Spinal cord (tissue), 10 donors: Measurements from ENCODE around the gene AHNAK. TPM values are rescaled to one million over a fixed set of nuclear protein-coding genes. Genes with fewer than 3 reads are reported as not detected.
A peak's percentile ranks its signal among the peaks of the same experiment; 100 is the strongest.

Experiments
- DNase-seq, 6 donors: peaks; one replicate each; pipeline versions ENCODE4 v3.0.0 to v3.0.0-alpha.2; 2013 to 2015; ENCODE audit warnings: low spot score in 6 of 6, low read depth in 4 of 6
- H3K27ac ChIP-seq: one replicate; pipeline ENCODE4 v1.5.1; 2013; ENCODE audit warnings: low read depth, low read length, control low read depth
- H3K27me3 ChIP-seq: one replicate; pipeline ENCODE4 v1.6.1; 2013; ENCODE audit warnings: low read length; ENCODE audit not compliant: control insufficient read depth, insufficient read depth
- H3K36me3 ChIP-seq: one replicate; pipeline ENCODE4 v1.6.1; 2013; ENCODE audit warnings: low read length; ENCODE audit not compliant: control insufficient read depth, insufficient read depth
- H3K4me1 ChIP-seq: one replicate; pipeline ENCODE4 v1.6.1; 2013; ENCODE audit warnings: low read length; ENCODE audit not compliant: control insufficient read depth, insufficient read depth
- H3K4me3 ChIP-seq: one replicate; pipeline ENCODE4 v1.5.1; 2013; ENCODE audit warnings: low read depth, low read length, control low read depth
- H3K9me3 ChIP-seq: one replicate; pipeline ENCODE4 v1.6.1; 2013; ENCODE audit warnings: low read length; ENCODE audit not compliant: control insufficient read depth, insufficient read depth
- WGBS: methylation state at CpG from one replicate; pipeline ENCODE4 v1.1.5; 2013; ENCODE audit warnings: missing lambda C conversion rate; ENCODE audit not compliant: insufficient coverage; 5-methylcytosine and 5-hydroxymethylcytosine counted together
- polyA plus RNA-seq, 2 donors: library from polyadenylated mRNA; unstranded; fragments of 120-200 nt; gene quantifications; one replicate each; pipeline ENCODE4 v1.2.1, GENCODE V29; 2013; ENCODE audit not compliant: insufficient read length in 2 of 2
- total RNA-seq, 2 donors: library from RNA; depleted of rRNA in 1 of 2; stranded (reverse); fragments of 120-200 nt in 1 of 2; fragments of >200 nt in 1 of 2; gene quantifications; one replicate each; pipeline versions ENCODE4 v1.2.3 to v1.2.4, GENCODE V29; 2013 to 2014
- donor health status: healthy.

The AHNAK gene
- total and polyA plus RNA-seq, 4 donors: 60.2 to 463 (median 165) TPM

DNA sequence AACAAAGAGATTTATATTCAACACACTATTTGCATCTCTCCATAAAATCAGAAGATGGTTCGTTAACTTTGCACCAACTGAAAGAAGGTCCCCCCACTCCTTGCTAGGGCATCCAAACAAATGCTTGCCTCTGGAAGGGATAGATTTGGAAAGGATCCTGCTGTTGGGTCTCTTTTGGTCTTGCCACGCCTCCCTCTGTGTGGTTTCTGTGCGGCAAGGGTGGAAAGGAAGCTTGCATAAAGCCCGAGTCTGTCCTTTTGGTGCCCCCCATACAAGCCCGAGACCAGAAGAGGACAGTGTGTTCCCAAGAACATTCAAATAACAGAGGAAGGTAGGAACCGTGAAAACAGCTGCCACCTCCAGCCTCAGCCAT, 112.7 kb downstream of the AHNAK start:
- Histone ChIP-seq H3K9me3 (no peaks in the 10 kb centered on the region), H3K27me3 (no peaks in the 10 kb centered on the region), H3K36me3 (no peaks in the 10 kb centered on the region), H3K4me3 (no peak overlapping the region), H3K4me1 (peaks cover 28% of the 10 kb centered on the region), H3K27ac (peak overlapping the region; percentile 64)
- WGBS: 33% methylated on average over 5 of the region's 6 CpGs
- DNase-seq: peak in 2 of 6 donors; percentile 38 to 47

DNA sequence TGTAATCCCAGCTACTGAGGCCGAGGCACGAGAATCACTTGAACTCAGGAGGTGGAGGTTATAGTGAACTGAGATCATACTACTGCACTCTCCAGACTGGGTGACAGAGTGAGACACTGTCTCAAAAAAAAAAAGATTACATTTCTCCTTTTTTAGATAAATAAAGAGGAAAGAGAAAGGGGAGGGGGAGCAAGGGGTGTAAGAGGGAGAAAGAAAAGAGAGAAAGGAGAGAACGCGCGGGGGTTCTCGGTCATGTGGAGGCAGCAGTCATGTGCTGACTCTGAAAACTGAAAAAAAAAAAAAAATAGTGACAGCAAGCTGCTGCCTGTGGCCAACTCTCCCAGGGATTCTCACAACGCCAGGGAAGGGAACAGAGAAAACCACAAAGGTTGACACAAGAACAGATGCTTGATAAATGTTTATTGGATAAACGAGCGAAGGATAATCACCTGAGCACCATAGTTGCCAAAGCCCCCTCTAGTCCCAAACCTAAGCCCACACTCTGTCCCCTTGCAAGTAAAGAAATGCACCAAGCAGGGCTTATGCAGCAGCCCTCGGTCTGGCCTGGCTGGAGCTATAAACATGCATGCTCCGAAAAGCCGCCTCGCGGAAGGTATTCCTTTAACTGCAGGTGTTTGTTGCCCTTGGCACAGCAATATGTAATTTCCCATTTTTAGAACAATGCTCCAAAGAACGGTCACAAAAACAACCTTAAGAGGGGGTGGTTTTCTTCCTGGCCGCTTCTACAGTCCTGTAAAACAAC, 113.3 kb downstream of the AHNAK start:
- peaks cover 28% of the 10 kb centered on the region for H3K4me1 ChIP-seq
- 6% methylated on average over 5 of the region's 16 CpGs for WGBS
- peak overlapping the region; percentile 64 for H3K27ac ChIP-seq
- no peaks in the 10 kb centered on the region for H3K9me3 ChIP-seq
- H3K4me3 ChIP-seq: no peak overlapping the region
- peak in 2 of 6 donors; percentile 35 to 65 for DNase-seq
- H3K27me3 ChIP-seq: no peaks in the 10 kb centered on the region
- no peaks in the 10 kb centered on the region for H3K36me3 ChIP-seq

DNA sequence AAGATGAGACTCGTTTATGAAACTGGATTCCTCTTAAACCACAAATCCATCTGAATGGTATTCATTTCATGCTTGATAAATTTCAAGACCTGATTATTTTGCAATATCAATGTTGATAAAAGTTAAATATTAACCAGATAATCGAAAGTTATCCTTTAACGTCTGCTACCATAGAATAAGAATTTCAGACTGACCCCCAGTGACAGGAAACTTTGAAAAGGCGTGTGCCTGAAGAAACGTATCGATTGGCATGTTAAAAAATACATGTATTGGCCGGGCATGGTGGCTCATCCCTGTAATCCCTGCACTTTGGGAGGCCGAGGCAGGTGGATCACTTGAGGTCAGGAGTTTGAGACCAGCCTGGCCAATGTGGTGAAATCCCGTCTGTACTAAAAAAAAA, 113.9 kb downstream of the AHNAK start:
- peaks cover 28% of the 10 kb centered on the region for H3K4me1 ChIP-seq

DNA sequence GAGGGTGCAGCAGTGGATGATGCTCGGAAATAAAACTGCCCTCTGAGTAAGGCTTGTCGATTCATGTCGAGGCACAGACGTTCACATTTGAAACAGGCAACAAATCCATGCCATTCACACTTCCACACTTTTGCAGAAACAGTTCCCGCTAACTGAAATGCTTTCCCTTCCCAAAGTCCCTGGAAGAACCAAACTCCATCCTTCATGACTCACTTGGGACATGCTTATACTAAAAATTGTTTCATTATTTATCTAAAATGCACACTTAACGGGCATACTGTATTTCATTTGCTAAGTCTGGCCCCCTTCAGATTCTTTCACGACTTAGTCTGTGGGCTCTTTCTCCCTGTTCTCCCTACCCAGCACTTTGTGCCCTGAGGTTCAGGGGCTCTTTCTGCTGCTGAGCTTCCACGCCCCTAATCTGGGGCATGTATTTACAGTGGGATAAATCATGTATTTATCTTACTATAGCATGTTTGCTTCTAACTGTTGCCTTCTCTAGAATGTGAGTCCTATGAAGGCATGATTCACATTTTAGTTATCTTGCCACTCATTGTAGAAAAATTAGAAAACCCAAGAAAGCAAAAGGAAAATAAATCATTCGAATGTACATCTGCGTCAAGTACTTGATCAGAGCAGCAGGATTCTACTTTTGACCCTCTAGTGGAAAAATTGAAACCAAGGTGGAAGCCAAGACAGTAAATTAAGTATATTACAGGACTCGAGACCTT, 115.3 kb downstream of the AHNAK start:
- 80% methylated on average over 8 of the region's 11 CpGs for WGBS

More for the DNA sequence above, 113.9 kb downstream of the AHNAK start:
- 100% methylated on average over 5 of the region's 9 CpGs for WGBS
- H3K36me3 ChIP-seq: no peaks in the 10 kb centered on the region
- no peak overlapping the region for H3K4me3 ChIP-seq
- no peaks in the 10 kb centered on the region for H3K27me3 ChIP-seq
- H3K27ac ChIP-seq: peak overlapping the region; percentile 64
- H3K9me3 ChIP-seq: no peaks in the 10 kb centered on the region
- no peak for DNase-seq

DNA sequence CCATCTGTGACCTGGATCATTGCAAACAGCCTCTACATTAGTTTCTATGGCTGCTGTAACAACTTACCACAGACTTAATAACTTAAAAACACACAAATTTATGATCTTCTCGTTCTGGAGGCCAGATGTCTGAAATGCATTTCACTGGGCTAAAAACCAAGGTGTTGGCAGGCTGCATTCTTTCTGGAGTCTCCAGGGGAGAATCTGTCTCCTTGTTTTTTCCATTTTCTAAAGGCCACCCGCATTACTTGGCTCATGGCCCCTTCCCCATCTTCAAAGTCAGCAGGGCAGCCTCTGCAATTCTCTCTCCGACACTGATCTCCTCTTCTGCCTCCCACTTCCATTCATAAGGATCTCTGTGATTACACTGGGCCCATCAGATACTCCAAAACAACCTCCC, 116.2 kb downstream of the AHNAK start:
- H3K4me3 ChIP-seq: no peak overlapping the region
- WGBS: 60% methylated on average over 3 of the region's 3 CpGs
- no peak for DNase-seq
- peaks cover 27% of the 10 kb centered on the region for H3K4me1 ChIP-seq
- H3K36me3 ChIP-seq: no peaks in the 10 kb centered on the region
- no peaks in the 10 kb centered on the region for H3K27me3 ChIP-seq
- no peak overlapping the region for H3K27ac ChIP-seq
- H3K9me3 ChIP-seq: no peaks in the 10 kb centered on the region

More for the DNA sequence above, 115.3 kb downstream of the AHNAK start:
- no peaks in the 10 kb centered on the region for H3K9me3 ChIP-seq
- no peak overlapping the region for H3K27ac ChIP-seq
- H3K4me3 ChIP-seq: no peak overlapping the region
- no peaks in the 10 kb centered on the region for H3K27me3 ChIP-seq
- H3K4me1 ChIP-seq: peaks cover 30% of the 10 kb centered on the region
- DNase-seq: no peak
- H3K36me3 ChIP-seq: no peaks in the 10 kb centered on the region

DNA sequence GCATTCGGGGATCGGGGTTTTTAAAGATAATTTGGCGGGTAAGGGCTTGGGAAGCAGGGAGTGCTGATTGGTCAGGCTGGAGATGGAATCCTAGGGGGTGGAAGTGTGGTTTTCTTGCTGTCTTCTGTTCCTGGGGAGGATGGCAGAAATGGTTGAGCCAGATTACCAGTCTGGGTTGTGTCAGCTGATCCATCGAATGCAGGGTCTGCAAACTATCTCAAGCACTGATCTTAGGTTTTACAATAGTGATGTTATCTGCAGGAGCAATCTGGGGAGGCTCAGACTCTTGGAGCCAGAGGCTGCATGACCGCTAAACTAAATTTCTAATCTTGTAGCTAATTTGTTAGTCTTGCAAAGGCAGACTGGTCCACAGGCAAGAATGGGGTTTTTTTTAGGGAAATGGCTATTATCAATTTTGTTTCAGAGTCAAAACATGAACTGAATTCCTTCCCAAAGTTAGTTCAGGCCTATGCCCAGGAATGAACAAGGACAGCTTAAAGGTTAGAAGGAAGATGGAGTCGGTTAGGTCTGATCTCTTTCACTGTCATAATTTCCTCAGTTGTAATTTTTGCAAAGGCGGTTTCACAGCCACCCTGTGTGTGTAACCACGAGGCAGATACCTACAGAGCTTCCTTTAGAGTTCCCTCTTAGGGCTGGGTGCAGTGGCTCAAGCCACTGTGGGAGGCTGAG, 117.6 kb downstream of the AHNAK start:
- Histone ChIP-seq H3K4me1 (peaks cover 27% of the 10 kb centered on the region), H3K4me3 (no peak overlapping the region), H3K36me3 (no peaks in the 10 kb centered on the region), H3K27me3 (no peaks in the 10 kb centered on the region), H3K27ac (no peak overlapping the region), H3K9me3 (no peaks in the 10 kb centered on the region)
- no peak for DNase-seq
- WGBS: 75% methylated on average over 7 of the region's 8 CpGs

DNA sequence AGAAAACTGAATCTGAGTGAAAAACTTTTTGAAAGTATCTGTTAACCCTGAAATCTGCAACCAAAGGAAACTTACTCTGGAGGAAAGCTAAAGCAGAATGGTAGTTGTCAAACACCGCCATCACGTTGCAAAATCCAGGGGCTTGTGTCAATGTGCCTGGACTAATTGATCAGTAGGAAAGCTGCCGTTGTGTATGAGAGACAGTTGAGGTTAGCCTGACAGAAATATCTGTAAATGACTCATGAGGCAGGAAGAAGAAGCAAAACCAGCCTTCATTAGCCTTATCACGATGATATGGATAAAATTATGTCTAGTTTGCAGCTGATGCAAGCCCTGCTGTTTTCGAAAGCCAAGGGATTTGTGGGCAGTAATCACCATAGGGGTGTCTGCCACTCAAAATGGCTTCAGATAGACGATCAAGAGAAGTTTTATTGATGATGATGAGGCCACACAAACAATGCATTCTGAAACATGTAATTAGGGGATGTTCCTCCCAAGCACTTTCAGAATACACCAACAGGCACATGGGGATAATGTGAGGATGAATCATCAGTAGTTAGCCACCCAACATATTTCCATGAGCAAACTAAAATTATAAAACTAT, 118.9 kb downstream of the AHNAK start:
- Histone ChIP-seq H3K4me3 (no peak overlapping the region), H3K9me3 (no peaks in the 10 kb centered on the region), H3K4me1 (peaks cover 17% of the 10 kb centered on the region), H3K36me3 (no peaks in the 10 kb centered on the region), H3K27me3 (no peaks in the 10 kb centered on the region), H3K27ac (no peak overlapping the region)
- WGBS: 81% methylated on average over 5 of the region's 6 CpGs
- DNase-seq: no peak

DNA sequence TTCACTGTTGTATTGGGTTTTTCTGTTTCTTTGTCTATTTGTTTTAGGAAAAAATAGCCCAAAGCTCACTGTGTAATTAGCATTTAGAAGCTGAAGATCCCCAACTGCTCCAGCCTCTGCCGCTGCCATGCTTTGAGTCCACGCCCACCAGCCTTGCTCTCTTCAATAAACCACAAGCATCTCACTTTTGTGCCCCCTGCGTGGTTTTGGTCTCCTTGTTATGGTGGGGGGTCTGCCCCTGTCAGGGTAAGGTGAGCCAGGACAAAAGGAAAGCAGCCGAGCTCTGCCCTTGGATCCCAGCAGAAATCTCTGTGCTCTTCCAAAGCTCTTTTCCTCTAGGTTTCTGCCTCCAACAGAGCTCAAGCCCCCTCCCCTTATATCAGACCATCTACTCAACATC, 123.6 kb downstream of the AHNAK start:
- Histone ChIP-seq H3K27me3 (no peaks in the 10 kb centered on the region), H3K4me1 (peaks cover 29% of the 10 kb centered on the region), H3K4me3 (no peak overlapping the region), H3K36me3 (no peaks in the 10 kb centered on the region), H3K9me3 (no peaks in the 10 kb centered on the region), H3K27ac (no peak overlapping the region)
- 70% methylated on average over 1 of the region's 4 CpGs for WGBS
- no peak for DNase-seq

DNA sequence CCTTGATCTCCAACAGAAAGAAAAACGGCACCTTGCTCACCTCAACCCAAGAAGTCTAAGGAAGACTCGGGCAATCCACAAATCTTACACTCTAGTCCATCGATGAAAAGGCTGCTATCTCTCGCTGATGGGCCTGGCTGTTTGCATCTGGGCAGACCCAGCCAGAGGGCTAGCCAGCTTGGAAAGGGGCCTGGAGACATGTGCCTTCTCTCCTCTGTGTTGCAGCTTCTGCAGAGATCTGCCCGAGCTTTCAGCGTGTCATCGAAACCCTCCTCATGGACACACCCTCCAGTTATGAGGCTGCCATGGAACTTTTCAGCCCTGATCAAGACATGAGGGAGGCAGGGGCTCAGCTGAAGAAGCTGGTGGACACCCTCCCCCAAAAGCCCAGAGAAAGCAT, 124.6 kb downstream of the AHNAK start:
- Histone ChIP-seq H3K27me3 (no peaks in the 10 kb centered on the region), H3K9me3 (no peaks in the 10 kb centered on the region), H3K4me3 (no peak overlapping the region), H3K4me1 (peaks cover 29% of the 10 kb centered on the region), H3K27ac (no peak overlapping the region), H3K36me3 (no peaks in the 10 kb centered on the region)
- no peak for DNase-seq
- WGBS: 69% methylated on average over 7 of the region's 7 CpGs
